ENCODE data around the gene C1QTNF8.

Gene C1QTNF8

GRCh38 chr16:1096169-1097082, at the start of gene C1QTNF8:
Gene C1QTNF8, minus strand, starts transcription at chr16:1096244. Its CDS starts 1,322 bp downstream, at chr16:1094922.
- DNase-seq (ENCODE audit: low read depth), result no peak

- no peak for DNase-seq (ENCODE audit: low read depth)
Measured at GRCh38 chr16:1145383-1146100, 49.5 kb upstream of the C1QTNF8 start.

DNA sequence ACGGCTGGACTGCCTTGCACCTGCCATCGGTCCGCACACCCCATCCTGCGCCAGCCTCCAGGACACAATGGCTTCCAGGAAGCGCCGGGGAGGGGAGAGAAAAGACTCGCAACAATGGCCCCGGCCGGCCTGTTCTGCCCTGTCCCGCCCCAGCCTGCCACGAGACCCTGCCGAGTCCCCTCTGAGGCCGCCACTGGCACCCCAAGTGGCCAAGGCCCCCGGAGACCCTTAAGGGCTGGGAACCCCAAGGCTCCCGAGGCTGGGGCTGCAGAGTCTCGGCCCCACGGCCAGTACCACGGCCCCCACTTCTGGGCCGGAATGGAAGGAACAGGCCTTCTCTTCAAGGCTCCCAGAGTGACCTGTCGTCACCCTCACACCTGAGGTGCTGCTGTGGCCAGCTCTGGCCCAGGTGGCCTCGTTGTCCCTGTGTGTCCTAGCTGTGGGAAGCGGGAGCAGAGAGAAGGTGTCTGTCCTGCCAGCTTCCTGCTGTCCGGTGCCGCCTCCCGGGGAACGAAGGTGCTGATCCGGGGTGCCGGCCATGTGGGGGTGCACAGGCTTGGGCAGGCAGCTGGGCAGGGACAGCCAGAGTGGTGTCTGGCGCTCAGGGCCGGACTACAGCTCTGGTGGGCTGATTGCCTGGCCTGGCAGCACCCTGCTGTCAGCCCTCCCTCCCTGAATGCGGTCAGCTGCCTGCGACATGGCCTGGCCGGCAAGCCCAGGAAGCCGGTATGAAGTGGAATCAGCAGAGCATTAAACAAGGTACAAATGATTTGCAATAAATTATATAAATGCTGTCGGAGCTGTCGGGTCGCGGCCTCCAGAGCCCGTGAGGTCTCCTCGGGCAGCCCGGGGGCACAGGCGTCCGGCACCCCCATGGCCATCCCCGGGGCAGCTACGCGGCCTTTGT, 48.7 kb upstream of the C1QTNF8 start:
- no peak for DNase-seq (ENCODE audit: low read depth)

- no peak for DNase-seq (ENCODE audit: low read depth)
Measured at GRCh38 chr16:1143761-1144450, 47.9 kb upstream of the C1QTNF8 start.

GRCh38 chr16:1142911-1143310, 46.9 kb upstream of the C1QTNF8 start:
- no peak for DNase-seq (ENCODE audit: low read depth)

GRCh38 chr16:1141716-1142115, 45.7 kb upstream of the C1QTNF8 start:
- DNase-seq (ENCODE audit: low read depth), result no peak

- no peak for DNase-seq (ENCODE audit: low read depth)
Measured at GRCh38 chr16:1141191-1141590, 45.1 kb upstream of the C1QTNF8 start.

DNA sequence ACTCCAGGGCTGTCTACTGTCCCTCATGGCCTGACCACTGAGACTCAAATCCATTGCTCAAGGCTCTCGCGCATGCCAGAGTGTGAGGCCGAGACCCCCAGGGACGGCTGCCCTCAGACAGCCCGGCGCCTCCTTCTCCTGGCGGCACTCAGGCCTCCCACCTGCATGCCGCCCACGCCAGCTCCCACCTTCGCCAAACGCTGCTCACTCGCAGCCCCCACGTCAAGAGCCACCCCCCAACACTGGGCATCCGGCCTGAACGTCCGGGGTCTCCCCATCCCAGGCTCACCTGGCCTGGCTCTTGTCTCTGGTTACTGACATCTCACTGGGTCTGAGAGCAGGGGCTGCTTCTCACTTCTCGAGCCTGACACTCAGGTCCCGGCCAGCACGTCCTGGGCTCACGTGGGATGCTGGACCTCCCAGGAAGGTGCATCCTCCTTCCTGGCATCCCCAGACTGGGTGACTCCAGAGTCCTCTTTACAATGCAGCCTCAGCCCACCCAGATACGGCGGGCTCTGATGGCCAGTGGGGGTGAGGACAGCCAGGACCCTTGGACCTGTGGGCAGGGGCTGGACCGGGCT, 44.6 kb upstream of the C1QTNF8 start:
- DNase-seq (ENCODE audit: low read depth), result no peak

GRCh38 chr16:1137604-1138003, 41.6 kb upstream of the C1QTNF8 start:
- DNase-seq (ENCODE audit: low read depth), result no peak

- no peak for DNase-seq (ENCODE audit: low read depth)
Measured at GRCh38 chr16:1135459-1135825, 39.4 kb upstream of the C1QTNF8 start.

GRCh38 chr16:1134776-1135458, 38.9 kb upstream of the C1QTNF8 start:
- DNase-seq (ENCODE audit: low read depth), result no peak

GRCh38 chr16:1133810-1134520, 37.9 kb upstream of the C1QTNF8 start:
- no peak for DNase-seq (ENCODE audit: low read depth)

- no peak for DNase-seq (ENCODE audit: low read depth)
Measured at GRCh38 chr16:1133271-1133670, 37.2 kb upstream of the C1QTNF8 start.

GRCh38 chr16:1132431-1132830, 36.4 kb upstream of the C1QTNF8 start:
- no peak for DNase-seq (ENCODE audit: low read depth)

DNA sequence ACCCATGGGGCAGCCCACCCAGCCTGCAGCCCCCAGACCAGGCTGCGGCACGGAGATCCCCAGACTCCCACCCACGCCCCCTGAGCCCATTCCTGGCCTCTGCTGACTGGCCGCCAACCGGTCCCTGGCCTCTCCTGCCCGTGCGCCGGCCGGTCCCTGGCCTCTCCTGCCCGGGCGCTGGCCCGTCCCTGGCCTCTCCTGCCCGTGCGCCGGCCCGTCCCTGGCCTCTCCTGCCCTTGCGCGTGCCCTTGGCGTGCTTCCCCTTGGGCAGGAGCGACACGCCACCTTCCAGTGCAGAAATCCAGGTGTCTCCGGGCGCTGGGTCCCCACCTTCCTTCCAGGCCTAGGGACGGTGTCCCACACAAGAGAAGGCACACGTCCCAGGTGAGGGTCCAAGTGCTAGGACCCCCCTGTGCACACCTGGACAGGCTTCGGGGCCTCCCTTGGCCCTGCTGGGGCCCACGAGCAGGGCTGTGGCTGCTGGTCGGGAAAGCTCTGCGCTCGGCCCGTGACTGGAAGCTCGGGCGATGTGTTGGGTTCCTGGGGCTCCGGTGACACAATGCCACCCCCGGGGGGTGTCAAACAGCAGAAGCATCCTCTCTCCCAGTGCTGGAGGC, 35.4 kb upstream of the C1QTNF8 start:
- no peak for DNase-seq (ENCODE audit: low read depth)

GRCh38 chr16:1130382-1130781, 34.3 kb upstream of the C1QTNF8 start:
- DNase-seq (ENCODE audit: low read depth), result no peak

- no peak for DNase-seq (ENCODE audit: low read depth)
Measured at GRCh38 chr16:1129106-1129960, 33.3 kb upstream of the C1QTNF8 start.

GRCh38 chr16:1127971-1128715, 32.1 kb upstream of the C1QTNF8 start:
- no peak for DNase-seq (ENCODE audit: low read depth)
